GM12878 (cell line): ENCODE data around the gene TUBA4B.

Source experiments
- EP300 ChIP-seq, 2 experiments: fragments of 150-350 bp in 1 of 2; IDR thresholded peaks; 2 replicates each; pipeline ENCODE4 v1.6.1; 2011 to 2012; ENCODE audit warnings: low read depth in 2 of 2, low read length in 2 of 2, borderline replicate concordance in 1 of 2, improper control_type of control experiment in 1 of 2, inconsistent platforms in 1 of 2; ENCODE audit not compliant: control insufficient read depth in 1 of 2
- FOS ChIP-seq: IDR thresholded peaks from 3 replicates; pipeline ENCODE4 v1.6.1; 2011; ENCODE audit warnings: borderline replicate concordance; ENCODE audit not compliant: insufficient read length; ENCODE audit errors: extremely low read depth
- KDM1A ChIP-seq: fragments of 200-600 bp; sonication (generic); IDR thresholded peaks from 2 replicates; pipeline ENCODE4 v1.6.1; 2016; ENCODE audit warnings: borderline replicate concordance
- NRF1 ChIP-seq: conservative IDR thresholded peaks from 2 replicates; pipeline ENCODE4 v1.6.1; 2011; ENCODE audit warnings: mild to moderate bottlenecking, low read depth, low read length, improper control_type of control experiment
- PKNOX1 ChIP-seq: fragments of 450-650 bp; IDR thresholded peaks from 2 replicates; pipeline ENCODE4 v1.6.1; 2016; ENCODE audit warnings: mild to moderate bottlenecking
- POLR2A ChIP-seq: IDR thresholded peaks from 2 replicates; pipeline ENCODE4 v1.6.1; 2011; ENCODE audit warnings: low read depth, mild to moderate bottlenecking, low read length
- POU2F2 ChIP-seq: IDR thresholded peaks from 3 replicates; pipeline ENCODE4 v1.6.1; 2011; ENCODE audit warnings: low read depth, mild to moderate bottlenecking, low read length, borderline replicate concordance
- SPI1 ChIP-seq: IDR thresholded peaks from 2 replicates; pipeline ENCODE4 v1.6.1; 2011; ENCODE audit warnings: low read depth, mild to moderate bottlenecking, low read length, moderate library complexity, borderline replicate concordance; ENCODE audit not compliant: insufficient read depth
- ZSCAN29 ChIP-seq: fragments of 450-650 bp; IDR thresholded peaks from 2 replicates; pipeline ENCODE4 v1.6.1; 2017; ENCODE audit warnings: mild to moderate bottlenecking, moderate library complexity
- TF ChIP-seq, protein P1 (sequence below): IDR thresholded peaks from 2 replicates; pipeline ENCODE4 v1.6.1; 2011; ENCODE audit warnings: low read depth, mild to moderate bottlenecking, low read length, moderate library complexity, borderline replicate concordance; ENCODE audit errors: extremely low read depth

- TF ChIP-seq POLR2A (no peak), POU2F2 (no peak), FOS (no peak), PKNOX1 (no peak), KDM1A (no peak), EP300 (IDR thresholded peaks at IDR 0.05; ENCODE audit: borderline replicate concordance in 1 of 2, control insufficient read depth in 1 of 2, low read depth in 2 of 2, low read length in 2 of 2) (no peak), ZSCAN29 (no peak), NRF1 (no peak), SPI1 (no peak)
- TF ChIP-seq, protein P1, sequence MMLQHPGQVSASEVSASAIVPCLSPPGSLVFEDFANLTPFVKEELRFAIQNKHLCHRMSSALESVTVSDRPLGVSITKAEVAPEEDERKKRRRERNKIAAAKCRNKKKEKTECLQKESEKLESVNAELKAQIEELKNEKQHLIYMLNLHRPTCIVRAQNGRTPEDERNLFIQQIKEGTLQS, result no peak
Observed at GRCh38 chr2:219261024-219261855, 8.2 kb downstream of the TUBA4B start.
